HG03571 (cell line): ENCODE results near the gene RAPGEF1.

Experiments used
- ATAC-seq: cut with Tn5 transposase; IDR thresholded peaks from one replicate; pipeline ENCODE4 v1.9.1; 2021; ENCODE audit not compliant: unreplicated experiment

Gene RAPGEF1

DNA sequence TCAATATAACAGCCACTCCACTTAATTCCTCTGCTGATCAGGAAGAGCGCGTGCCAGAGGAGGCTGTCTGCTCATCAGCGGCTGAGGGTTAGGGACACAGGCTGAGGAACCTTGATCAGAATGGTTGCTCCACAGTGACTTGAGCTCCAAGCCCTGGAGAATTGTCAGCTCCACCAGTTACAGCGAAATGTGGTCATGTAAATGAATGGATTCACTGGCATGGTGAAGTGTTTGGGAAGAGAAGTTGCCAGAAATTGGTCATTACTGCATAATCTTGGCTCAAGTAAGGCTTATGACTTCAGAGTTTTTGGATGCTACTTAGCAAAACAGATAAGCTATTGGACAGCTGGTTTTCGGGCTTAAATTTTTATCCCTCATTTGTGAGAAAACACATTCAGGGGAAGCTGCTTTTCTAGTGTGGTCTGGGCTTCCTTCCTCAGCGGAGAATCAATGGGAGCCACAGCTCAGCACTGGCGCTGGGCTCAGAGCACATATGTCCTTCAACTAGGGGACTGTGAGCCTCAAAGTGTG is 129.6 kb downstream of the RAPGEF1 start:
- ATAC-seq: no peak

DNA sequence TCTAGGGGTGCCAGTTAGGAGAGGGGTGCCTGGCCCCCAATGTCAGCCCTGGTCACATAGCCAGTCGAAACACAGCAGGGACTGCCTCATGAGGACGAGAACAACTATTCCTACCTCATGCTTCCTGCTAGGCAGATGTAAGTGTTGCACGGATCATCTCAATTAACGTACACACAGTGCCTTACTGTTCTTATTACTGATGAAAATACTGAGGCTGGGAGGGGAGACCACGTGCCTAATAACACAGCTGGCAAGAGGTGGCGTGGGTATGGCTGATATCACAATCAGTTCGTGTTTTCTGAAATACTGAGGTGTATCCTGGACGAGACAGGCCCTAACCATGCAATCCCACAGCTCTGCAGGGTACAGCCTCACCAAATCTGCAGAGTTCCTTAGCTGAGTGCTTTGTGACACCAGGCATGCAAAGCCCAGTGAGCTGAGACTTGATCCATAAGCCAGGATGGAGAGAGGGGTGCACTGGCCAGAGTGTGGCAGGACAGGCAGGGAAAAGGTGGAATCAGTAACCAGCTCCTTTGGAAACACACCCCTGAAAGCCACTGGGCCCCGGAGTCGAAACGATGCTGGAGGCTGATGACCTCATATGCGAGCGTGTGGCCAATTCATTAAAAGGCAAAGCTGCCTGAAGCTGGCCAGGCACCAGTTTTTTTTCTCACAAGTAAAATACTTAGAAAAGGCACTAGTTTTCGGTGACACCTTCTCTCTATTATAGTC is 130.6 kb downstream of the RAPGEF1 start:
- no peak for ATAC-seq

DNA sequence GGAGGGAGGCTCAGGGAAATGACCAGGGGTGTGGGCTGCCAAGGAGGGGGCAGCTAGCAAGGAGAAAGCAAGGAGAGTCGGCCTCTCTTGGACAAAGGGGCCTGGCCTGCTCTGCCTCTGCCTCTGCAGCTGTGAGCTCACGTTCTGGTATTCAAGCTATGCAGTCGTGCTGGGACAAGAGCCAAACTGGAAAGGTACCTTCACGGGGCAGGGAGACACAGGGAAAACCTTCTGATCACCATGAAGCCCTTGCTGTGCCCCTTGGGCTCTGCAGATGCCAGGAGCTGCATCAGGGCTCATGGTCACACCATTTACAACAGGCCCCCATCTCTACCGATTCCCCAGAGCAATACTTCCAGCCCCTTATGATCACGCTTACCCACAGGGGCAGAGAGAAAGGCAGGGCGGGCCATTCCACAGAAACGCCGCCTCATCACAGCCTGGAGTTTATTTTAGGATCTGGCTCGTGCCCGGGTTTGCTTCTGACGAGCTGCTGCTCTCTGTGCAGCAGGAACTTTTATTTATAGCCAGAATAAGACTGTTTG is 131.3 kb downstream of the RAPGEF1 start:
- no peak for ATAC-seq

DNA sequence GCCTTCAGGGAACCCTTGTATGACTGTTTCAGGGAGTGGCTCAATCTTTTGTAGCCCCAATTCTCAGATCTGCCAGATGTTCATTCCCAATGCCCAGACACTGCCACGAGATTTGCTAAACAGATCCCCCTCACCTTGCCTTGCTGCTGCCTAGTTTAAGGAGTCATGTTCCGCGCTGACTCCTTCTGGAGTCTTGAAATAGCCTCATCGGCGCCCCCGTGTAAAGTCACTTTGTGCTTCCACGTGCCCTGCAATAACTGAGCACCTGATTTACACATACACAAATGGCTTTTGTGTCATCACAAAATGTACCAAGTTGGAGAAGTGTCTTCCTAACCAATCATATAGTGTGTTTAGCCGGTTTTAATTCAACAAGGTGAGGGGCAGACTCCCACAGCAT is 132.3 kb downstream of the RAPGEF1 start:
- ATAC-seq: no peak

DNA sequence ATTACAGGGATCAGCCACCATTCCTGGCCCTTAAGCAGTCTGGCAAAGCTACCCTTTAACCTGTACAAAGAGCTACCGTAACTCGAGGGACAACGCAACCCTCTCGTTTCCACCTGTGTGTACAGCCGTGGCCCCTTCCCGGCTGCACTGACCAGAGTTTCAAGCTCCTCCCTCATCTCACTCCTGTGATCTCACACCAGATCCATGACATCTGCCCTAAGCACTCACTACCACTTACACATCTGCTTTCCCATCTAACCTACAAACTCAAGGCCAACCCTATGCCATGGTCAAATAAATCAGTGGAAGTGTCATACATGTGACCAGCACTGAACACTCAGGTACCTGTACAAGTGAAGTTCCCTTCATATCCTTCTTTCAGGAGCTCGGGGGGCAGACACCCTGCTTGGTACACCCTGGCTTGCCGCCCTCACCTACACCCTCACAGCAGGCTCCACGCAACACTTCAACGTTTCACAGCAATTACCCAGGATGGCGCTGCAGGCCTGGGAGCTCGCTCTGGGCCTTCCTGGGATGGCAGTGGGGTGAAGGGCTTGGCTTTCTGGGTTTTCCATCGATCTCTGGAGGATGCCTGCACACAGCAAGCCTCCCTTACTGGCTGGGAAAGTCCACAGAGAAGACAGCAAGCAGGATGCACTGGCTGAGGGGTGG is 132.8 kb downstream of the RAPGEF1 start:
- ATAC-seq: no peak

DNA sequence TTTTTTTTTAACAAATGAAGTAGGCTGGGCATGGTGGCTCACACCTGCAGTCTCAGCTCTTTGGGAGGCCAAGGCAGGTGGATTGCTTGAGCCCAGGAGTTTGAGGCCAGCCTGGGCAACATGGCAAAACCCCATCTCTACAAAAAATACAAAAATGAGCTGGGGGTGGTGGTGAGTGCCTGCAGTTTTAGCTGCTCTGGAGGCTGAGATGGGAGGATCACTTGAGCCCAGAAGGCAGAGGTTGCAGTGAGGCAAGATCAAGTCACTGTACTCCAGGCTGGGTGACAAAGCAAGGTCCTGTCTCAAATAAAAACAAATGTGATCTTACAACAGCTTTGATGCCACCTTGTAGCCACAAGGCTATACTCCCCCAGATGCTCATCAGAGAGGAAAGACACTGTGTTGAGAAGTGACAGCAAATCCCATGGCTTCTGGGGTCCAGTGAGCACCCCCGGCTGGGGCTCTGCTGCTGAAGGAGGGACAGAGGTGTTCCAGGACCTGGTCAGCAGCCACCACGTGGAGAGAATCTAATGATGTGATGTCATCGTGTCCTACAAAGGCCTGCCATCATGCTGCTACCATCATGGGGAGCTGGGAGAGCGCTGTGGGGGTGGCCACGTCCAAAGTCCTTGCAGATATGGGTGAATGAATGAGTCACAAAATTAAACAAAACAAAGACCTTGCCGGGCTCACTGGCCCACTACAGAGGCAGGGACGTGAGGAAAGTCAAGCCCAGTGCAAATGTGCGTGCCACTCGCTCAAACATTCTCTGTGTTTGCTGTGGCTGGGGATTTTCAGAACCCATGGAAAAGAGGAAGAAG is 133.9 kb downstream of the RAPGEF1 start:
- no peak for ATAC-seq

DNA sequence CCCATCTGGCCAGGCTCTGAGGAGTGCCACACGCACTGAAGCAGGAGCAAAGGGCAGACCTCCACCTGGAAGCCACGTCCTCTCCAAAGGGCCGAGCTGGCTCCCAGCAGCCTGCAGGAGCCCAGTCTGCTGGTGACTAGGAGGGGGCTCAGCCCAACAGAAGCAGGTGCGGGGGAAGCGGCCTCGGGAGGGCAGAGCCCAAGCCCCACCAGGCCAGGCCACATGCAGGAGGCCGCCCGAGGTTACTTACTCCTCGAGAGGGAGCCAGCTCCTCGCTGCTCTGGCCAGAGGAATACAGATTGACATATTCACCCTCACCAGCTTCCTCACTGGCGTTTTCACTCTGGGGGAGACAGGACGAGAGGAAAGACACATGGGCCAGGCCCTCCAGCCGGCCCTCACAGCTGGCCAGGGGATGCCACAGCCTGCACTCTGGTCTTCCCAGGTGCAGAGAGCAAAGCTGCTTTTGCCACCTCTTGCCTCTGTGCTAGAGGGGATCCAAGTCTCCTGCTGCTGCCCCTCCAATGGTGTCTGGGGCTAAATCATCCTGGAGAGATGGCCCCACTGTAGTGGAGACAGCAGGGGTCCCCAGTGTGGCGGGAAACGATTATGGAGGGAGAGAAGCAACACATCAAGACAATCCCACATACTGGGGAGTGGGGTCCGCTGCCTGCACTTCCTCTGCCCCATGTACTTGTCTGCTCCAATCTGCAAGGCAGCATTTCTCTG is 136.0 kb downstream of the RAPGEF1 start:
- no peak for ATAC-seq

DNA sequence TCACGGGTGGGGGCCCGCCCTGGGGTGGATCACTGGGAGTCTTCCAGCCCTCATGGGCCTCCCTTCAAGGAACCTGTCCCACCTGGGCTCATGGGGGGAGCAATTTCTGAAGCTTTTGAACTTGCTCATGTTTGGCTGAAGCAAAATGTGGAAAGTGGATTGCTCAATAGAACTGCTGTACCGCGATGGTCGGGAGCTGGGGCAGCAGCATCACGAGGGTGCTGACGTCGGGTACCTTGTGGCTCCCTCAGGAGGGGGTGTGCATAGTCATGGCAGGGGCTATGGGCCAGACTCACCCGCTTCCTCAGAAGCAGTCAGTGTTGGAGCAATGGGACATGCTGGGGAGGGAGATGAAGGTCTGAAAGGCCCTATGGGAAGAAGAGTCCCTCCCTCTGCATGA is 136.7 kb downstream of the RAPGEF1 start:
- ATAC-seq: no peak

DNA sequence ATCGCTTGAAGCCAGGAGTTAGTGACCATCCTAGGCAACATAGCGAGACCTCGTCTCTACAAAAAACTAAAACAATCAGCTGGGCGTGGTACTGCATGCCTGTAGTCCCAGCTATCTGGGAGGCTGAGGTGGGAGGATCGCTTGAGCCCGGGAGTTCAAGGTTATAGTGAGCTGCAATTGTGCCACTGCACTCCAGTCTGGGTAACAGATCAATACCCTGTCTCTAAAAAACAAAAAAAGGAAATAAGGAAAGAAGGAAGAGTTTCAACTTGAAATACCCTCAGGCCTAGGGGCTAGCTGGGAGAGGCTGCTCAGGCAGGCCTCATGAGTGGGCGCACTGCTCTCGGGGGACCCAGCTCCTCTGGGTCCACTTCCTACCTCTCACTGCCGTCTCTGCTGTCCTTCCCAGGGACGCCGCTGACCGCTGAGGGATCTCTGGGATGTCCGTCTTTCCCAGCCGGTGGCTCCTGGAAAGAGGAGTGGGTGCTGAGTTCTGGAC is 138.1 kb downstream of the RAPGEF1 start:
- ATAC-seq: no peak

DNA sequence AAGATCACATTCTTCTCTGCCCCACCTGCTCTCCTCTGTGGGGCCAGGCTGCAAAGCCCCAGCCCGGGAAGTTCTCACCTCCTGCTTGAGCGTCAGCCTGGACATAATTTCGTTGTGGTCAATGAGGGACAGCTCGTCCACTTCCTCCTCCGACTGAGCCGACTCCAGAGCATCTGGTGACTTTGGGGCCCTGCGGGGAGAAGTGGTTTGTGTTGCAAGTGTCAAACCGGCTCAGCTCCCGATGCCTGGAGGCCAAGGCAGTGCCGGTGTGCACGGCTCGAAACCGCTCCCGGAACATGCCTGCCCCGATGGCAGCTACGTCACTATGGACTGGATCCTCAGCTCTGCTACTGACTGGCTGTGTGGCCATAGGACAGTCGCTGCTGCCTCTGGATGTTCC is 141.8 kb downstream of the RAPGEF1 start:
- no peak for ATAC-seq

DNA sequence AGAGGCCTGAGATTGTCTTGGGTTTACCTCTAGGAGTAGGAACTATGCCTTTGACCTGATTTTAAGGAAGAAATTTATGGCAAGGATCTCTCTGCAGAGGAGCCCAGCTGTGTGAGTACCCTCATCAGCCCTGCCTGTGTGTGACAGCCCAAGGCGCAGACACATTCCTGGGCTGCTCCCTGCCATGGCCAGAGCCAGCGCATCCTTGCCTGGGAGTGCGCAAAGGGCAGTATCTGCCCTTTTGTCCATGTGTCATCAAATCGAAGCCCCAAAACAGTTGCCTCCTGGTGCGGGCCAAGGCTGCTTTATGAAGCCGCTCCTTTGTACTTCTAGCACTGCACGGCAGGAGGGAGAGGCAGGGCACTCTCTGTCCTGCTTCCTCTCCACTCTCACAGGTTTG is 142.6 kb downstream of the RAPGEF1 start:
- ATAC-seq: no peak

DNA sequence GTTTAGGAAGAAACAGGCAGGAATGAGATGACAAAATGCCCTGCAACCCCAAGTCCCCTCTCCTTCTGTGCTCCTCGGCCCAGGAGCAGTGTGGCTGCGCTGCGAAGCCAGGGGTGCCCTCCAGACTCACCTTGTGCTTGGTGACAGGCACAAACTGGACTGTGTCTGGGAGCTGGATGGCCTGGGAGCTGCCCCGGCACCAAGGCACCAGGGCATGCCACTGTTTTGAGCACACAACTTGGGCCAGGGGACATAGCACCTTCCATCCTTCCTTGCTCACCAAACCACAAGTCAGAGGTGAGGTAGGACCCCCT is 143.5 kb downstream of the RAPGEF1 start:
- no peak for ATAC-seq

DNA sequence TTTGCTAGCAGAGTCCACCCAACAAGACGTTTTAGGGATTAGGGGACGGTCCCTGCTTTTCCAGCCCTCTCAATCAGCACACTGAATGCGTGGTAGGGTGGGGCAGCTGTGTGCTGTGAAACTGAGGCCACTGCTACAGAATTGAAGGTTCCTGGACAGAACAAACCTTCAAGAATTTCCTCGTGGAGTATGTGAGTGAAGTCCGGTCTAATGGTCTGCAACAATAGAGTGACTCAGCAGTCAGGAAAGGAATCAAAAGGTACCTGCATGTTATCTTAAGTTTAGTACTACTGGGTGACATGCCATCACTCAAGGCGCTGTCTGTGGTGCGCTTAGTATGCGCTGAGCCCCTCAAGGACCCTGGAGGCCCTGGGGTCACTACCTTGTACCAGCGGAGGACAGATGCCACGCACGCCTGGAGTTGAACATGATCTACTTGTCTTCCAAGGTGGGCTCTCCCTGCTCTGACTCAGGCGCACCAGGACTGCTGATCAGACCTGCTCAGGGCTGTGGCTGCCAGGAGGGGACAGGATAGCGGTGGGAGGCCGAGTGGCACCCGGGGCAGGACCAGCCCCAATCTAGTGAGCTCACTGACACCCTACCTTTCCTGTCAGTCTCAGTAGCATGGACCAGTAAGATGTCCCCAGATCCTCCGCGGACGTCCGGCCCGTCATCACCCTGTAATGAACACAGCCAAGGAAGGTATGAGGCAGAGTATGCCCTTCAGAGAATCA is 144.0 kb downstream of the RAPGEF1 start:
- ATAC-seq: no peak

DNA sequence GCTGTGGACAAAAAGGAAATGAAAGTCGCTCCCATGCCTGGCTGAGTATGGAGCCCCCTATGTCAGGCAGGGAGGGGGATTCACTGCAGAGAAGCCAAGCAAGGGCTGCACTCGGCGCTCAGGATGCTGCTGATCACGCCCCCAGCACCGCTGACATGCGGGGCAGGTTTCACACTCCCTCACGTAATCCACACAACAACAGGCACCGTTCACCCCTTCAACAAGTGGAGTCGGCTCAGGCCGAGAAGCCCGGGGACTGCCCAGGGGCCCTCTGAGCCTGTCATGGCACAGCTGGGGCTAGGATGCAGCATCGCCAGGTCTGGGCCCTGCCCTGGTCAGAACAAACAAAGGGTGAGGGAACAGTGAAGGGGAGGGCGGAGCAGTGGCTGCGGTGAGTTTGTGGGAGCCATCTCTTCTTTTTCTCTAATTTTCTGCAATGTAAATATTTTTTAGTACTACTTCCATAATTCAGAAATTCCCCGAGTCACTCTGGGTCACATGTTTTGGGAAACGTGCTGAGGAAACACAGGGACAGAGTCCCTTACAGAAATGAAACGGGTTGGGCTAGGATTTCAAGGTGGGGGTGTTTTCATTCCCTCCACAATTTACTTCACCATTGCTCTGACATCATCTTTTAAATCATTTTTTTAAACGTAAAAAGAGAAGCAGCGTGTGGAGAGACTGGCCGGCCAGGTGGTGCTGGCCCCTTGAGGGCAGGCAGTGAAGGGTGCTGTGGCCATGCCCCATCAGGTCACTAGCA is 144.8 kb downstream of the RAPGEF1 start:
- ATAC-seq: no peak

DNA sequence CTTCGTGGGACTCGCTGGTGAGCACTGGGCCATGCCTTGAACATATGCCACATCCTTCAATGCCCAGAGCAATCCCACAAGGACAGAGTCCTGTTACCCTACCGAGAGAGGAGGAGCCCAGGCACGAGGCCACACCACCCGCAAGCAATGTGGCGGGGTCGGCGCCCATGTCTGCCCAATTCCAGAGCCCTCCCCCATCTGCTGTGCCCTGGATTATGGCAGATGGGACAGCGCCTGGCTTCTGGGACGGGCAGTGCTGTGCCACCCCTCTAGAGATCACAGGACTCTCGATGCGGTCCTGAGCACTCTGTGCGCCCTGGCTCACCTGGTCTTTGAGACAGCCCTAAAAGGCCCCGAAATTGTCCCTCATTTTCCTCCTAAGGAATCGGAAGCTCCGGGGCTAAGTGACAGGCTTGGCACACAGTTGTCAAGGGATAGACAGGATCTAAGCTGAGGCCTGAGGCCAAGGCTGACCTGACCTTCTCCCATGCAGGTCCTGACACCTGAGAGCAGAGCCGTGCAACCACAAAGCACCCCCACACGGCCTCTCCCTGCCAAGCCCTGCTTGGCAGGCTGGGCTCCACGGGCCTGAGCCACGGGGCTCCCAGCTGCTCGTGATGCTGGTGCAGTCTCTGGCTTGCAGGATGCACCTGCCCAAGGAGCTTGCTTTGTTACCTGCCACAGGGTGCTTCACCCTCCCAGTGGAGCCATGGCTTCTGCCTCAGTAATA is 145.8 kb downstream of the RAPGEF1 start:
- no peak for ATAC-seq

DNA sequence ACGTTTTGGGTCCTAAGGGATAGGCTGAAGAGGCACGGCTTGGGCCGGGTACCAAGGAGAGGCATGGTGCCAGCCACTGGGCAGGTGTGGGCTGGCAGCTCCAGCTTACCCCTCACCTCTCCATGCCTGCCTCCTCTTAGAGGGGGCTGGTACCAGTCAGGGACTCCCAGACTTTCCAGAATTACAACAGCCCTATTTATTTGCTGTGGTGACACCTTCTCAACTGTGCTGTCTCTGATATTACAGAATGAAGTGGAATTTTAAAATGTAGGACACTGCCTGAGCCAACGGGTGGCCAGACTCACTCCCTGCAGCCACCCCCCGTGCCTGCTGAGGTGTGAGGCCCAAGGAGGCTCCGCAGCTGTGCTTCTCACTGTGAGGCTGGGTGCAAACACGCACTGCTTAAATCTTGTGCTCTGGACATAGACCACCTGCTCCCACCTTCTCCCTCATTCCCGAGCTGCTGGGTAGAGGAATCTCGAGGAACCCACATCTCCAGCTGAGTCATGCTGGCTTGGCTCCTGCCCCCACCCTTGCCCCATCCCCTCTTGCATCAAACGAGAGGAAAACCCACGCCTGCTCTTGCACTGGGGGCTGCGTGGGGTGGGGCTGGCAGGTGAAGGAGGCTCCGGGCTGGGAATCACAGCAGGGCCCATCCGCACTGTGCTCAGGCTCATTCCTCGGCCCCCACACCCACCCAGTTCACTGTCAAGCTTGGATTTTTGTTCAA is 146.6 kb downstream of the RAPGEF1 start:
- no peak for ATAC-seq

DNA sequence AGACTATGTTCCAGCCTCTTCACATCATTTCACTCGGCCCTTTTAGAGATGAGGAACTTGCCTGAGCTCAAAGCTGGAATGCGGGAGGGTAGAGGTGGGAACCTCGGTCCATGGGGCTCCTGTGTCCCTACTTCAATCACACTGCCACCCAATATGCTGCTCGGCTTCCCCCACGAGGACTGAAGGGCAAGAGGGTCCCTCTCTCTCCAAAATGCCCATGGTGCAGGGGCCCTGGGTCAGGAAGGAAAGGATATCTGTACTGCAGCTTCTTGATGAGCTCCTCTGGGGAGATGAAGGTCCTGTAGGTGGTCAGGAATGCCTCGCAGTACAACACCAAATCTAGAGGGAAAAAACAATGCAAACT is 148.0 kb downstream of the RAPGEF1 start:
- ATAC-seq: no peak
